HG03460 (cell line): Measurements from ENCODE around the gene CCDC88C.

Experiments used
- ATAC-seq: cut with Tn5 transposase; IDR thresholded peaks from one replicate; pipeline ENCODE4 v1.9.1; 2021; ENCODE audit not compliant: unreplicated experiment

The CCDC88C gene

GRCh38 chr14:91380610-91381371, 36.8 kb downstream of the CCDC88C start:
- no peak for ATAC-seq

- ATAC-seq = no peak
Observed at GRCh38 chr14:91380123-91380522, 37.5 kb downstream of the CCDC88C start.

GRCh38 chr14:91379579-91379932, 38.1 kb downstream of the CCDC88C start:
- no peak for ATAC-seq

GRCh38 chr14:91378930-91379578, 38.6 kb downstream of the CCDC88C start:
- no peak for ATAC-seq

GRCh38 chr14:91377700-91378652, 39.6 kb downstream of the CCDC88C start:
- no peak for ATAC-seq

- ATAC-seq = no peak
Observed at GRCh38 chr14:91376547-91377477, 40.8 kb downstream of the CCDC88C start.

GRCh38 chr14:91375720-91376452, 41.7 kb downstream of the CCDC88C start:
- no peak for ATAC-seq

- ATAC-seq = no peak
Observed at GRCh38 chr14:91374879-91375702, 42.5 kb downstream of the CCDC88C start.

GRCh38 chr14:91374287-91374878, 43.2 kb downstream of the CCDC88C start:
- ATAC-seq = no peak

GRCh38 chr14:91373591-91374254, 43.9 kb downstream of the CCDC88C start:
- peak; percentile 59 for ATAC-seq

GRCh38 chr14:91372671-91373495, 44.7 kb downstream of the CCDC88C start:
- peak; percentile 23 for ATAC-seq

- no peak for ATAC-seq
Observed at GRCh38 chr14:91371990-91372375, 45.6 kb downstream of the CCDC88C start.

- ATAC-seq = no peak
Observed at GRCh38 chr14:91371011-91371989, 46.3 kb downstream of the CCDC88C start.

- ATAC-seq = no peak
Observed at GRCh38 chr14:91369628-91370445, 47.8 kb downstream of the CCDC88C start.

GRCh38 chr14:91368776-91369416, 48.7 kb downstream of the CCDC88C start:
- no peak for ATAC-seq
